ENCODE data around the gene RGS5.

The RGS5 gene

GRCh38 chr1:163094589-163094988 is 108.1 kb downstream of the RGS5 start:
- H3K4me1 ChIP-seq (ENCODE audit: control insufficient read depth in 1 of 2, insufficient read depth in 2 of 2, low read length in 2 of 2): no peaks in the 10 kb centered on the region
- no peak overlapping the region for H3K4me3 ChIP-seq (ENCODE audit: low read depth in 1 of 2, low read length in 2 of 2)
- H3K27ac ChIP-seq (ENCODE audit: low read depth, low read length): no peak overlapping the region
- no peaks in the 10 kb centered on the region for H3K9me3 ChIP-seq (ENCODE audit: control insufficient read depth in 1 of 2, low read length in 2 of 2)
- no peak overlapping the region for H3K9ac ChIP-seq (ENCODE audit: low read depth in 1 of 2, low read length in 2 of 2)
- H3K36me3 ChIP-seq (ENCODE audit: control insufficient read depth in 1 of 2, insufficient read depth in 2 of 2, low read length in 2 of 2): no peaks in the 10 kb centered on the region
- no peaks in the 10 kb centered on the region for H3K27me3 ChIP-seq (ENCODE audit: control insufficient read depth in 1 of 2, insufficient read depth in 2 of 2, low read length in 2 of 2)

GRCh38 chr1:163094182-163094581 is 108.5 kb downstream of the RGS5 start:
- H3K9ac ChIP-seq (ENCODE audit: low read depth in 1 of 2, low read length in 2 of 2): no peak overlapping the region
- no peaks in the 10 kb centered on the region for H3K27me3 ChIP-seq (ENCODE audit: control insufficient read depth in 1 of 2, insufficient read depth in 2 of 2, low read length in 2 of 2)
- no peak overlapping the region for H3K4me3 ChIP-seq (ENCODE audit: low read depth in 1 of 2, low read length in 2 of 2)
- H3K27ac ChIP-seq (ENCODE audit: low read depth, low read length): no peak overlapping the region
- H3K4me1 ChIP-seq (ENCODE audit: control insufficient read depth in 1 of 2, insufficient read depth in 2 of 2, low read length in 2 of 2): no peaks in the 10 kb centered on the region
- H3K9me3 ChIP-seq (ENCODE audit: control insufficient read depth in 1 of 2, low read length in 2 of 2): no peaks in the 10 kb centered on the region
- H3K36me3 ChIP-seq (ENCODE audit: control insufficient read depth in 1 of 2, insufficient read depth in 2 of 2, low read length in 2 of 2): no peaks in the 10 kb centered on the region

- H3K27me3 ChIP-seq (ENCODE audit: control insufficient read depth in 1 of 2, insufficient read depth in 2 of 2, low read length in 2 of 2): no peaks in the 10 kb centered on the region
Measured at GRCh38 chr1:163093579-163093978, 109.1 kb downstream of the RGS5 start.

DNA sequence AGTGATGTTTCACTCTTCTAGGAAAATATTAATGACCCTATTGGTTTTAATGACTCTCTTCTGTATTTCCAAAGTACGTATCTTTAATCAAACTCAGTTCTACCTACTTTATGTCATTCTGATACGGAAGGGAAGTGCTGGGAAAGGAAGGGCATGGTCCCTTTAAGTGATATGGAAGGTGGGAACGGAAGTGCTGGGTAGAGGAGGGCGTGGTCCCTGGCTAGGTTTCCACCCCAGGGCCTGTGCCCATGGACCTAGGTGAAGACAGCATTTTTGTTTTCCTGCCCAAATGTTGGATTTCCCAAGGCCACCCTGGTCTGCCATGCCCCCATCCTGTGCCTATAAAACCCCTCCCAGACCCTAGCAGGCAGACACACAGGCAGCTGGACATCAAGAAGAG is 109.5 kb downstream of the RGS5 start:
- H3K27ac ChIP-seq (ENCODE audit: low read depth, low read length): no peak overlapping the region
- H3K4me3 ChIP-seq (ENCODE audit: low read depth in 1 of 2, low read length in 2 of 2): no peak overlapping the region
- no peaks in the 10 kb centered on the region for H3K27me3 ChIP-seq (ENCODE audit: control insufficient read depth in 1 of 2, insufficient read depth in 2 of 2, low read length in 2 of 2)
- no peaks in the 10 kb centered on the region for H3K4me1 ChIP-seq (ENCODE audit: control insufficient read depth in 1 of 2, insufficient read depth in 2 of 2, low read length in 2 of 2)
- no peaks in the 10 kb centered on the region for H3K9me3 ChIP-seq (ENCODE audit: control insufficient read depth in 1 of 2, low read length in 2 of 2)
- H3K36me3 ChIP-seq (ENCODE audit: control insufficient read depth in 1 of 2, insufficient read depth in 2 of 2, low read length in 2 of 2): no peaks in the 10 kb centered on the region
- no peak overlapping the region for H3K9ac ChIP-seq (ENCODE audit: low read depth in 1 of 2, low read length in 2 of 2)

More at GRCh38 chr1:163093579-163093978, 109.1 kb downstream of the RGS5 start:
- no peaks in the 10 kb centered on the region for H3K9me3 ChIP-seq (ENCODE audit: control insufficient read depth in 1 of 2, low read length in 2 of 2)
- H3K4me3 ChIP-seq (ENCODE audit: low read depth in 1 of 2, low read length in 2 of 2): no peak overlapping the region
- no peaks in the 10 kb centered on the region for H3K36me3 ChIP-seq (ENCODE audit: control insufficient read depth in 1 of 2, insufficient read depth in 2 of 2, low read length in 2 of 2)
- H3K27ac ChIP-seq (ENCODE audit: low read depth, low read length): no peak overlapping the region
- no peaks in the 10 kb centered on the region for H3K4me1 ChIP-seq (ENCODE audit: control insufficient read depth in 1 of 2, insufficient read depth in 2 of 2, low read length in 2 of 2)
- no peak overlapping the region for H3K9ac ChIP-seq (ENCODE audit: low read depth in 1 of 2, low read length in 2 of 2)

All from duodenal mucosa (tissue), 2 donors.